HG03565 (cell line): ENCODE results near the gene C1QTNF5.

ENCODE experiments used
- ATAC-seq: cut with Tn5 transposase; IDR thresholded peaks from one replicate; pipeline ENCODE4 v1.9.1; 2021; ENCODE audit warnings: mild to moderate bottlenecking, moderate library complexity; ENCODE audit not compliant: unreplicated experiment

C1QTNF5 gene

GRCh38 chr11:119359365-119360214 lies 18.9 kb upstream of the C1QTNF5 start:
- ATAC-seq = no peak

- ATAC-seq = no peak
These were observed 16.4 kb upstream of the C1QTNF5 start for GRCh38 chr11:119357074-119357473.

GRCh38 chr11:119356349-119357031 lies 15.8 kb upstream of the C1QTNF5 start:
- ATAC-seq = no peak

- ATAC-seq = no peak
These were observed 14.6 kb upstream of the C1QTNF5 start for GRCh38 chr11:119355091-119355843.

GRCh38 chr11:119352857-119353260 lies 12.2 kb upstream of the C1QTNF5 start:
- no peak for ATAC-seq

- ATAC-seq = no peak
These were observed 10.5 kb upstream of the C1QTNF5 start for GRCh38 chr11:119351232-119351631.

- no peak for ATAC-seq
These were observed 9.6 kb upstream of the C1QTNF5 start for GRCh38 chr11:119350302-119350701.

GRCh38 chr11:119347940-119348605 lies 7.4 kb upstream of the C1QTNF5 start:
- no peak for ATAC-seq

- no peak for ATAC-seq
These were observed 6.6 kb upstream of the C1QTNF5 start for GRCh38 chr11:119347242-119347641.

GRCh38 chr11:119346605-119347004 lies 5.9 kb upstream of the C1QTNF5 start, which contains the start of gene MFRP:
Gene MFRP, minus strand, starts transcription at chr11:119346705. Its CDS starts 192 bp downstream, at chr11:119346513.
- ATAC-seq = no peak

GRCh38 chr11:119345685-119346084 lies 5.0 kb upstream of the C1QTNF5 start:
- no peak for ATAC-seq

GRCh38 chr11:119344291-119345010 lies 3.8 kb upstream of the C1QTNF5 start:
- ATAC-seq = no peak

- no peak for ATAC-seq
These were observed 3.0 kb upstream of the C1QTNF5 start for GRCh38 chr11:119343726-119344125.

GRCh38 chr11:119342362-119343130 lies 1.9 kb upstream of the C1QTNF5 start:
- no peak for ATAC-seq

GRCh38 chr11:119342023-119342300 lies 1.3 kb upstream of the C1QTNF5 start:
- no peak for ATAC-seq

GRCh38 chr11:119341222-119342022 lies 739 bp upstream of the C1QTNF5 start:
- no peak for ATAC-seq

- no peak for ATAC-seq
These were observed 921 bp downstream of the C1QTNF5 start for GRCh38 chr11:119339589-119340334.

GRCh38 chr11:119338965-119339588 lies 1.6 kb downstream of the C1QTNF5 start:
- ATAC-seq = no peak
